Activated CD4-positive, alpha-beta memory T cell treated with anti-CD3 and anti-CD28 coated beads for 36 hours (primary cell): Measurements from ENCODE around the gene C4A. TPM values are rescaled to one million over a fixed set of nuclear protein-coding genes. Genes with fewer than 3 reads are reported as not detected.
"Not testable (repeated sequence)": the region's sequence is repeated elsewhere in the genome, so short reads cannot be mapped to it uniquely, and the experiment has no call there.

Experiments
- CTCF ChIA-PET: fragments of 350-600 bp; sonication (Branson Sonifier 250); formaldehyde crosslinking; loops from one replicate; lab custom pipeline; 2021; ENCODE audit warnings: antibody characterized with exemption, inconsistent platforms; lab: Charles Lee
- POLR2A ChIA-PET: fragments of 350-600 bp; sonication (Branson Sonifier 250); formaldehyde crosslinking; loops from one replicate; lab custom pipeline; 2021; ENCODE audit warnings: antibody characterized with exemption; lab: Charles Lee
- DNase-seq: peaks from one replicate; pipeline ENCODE4 v3.0.0-alpha.2; 2020
- H3K27ac Mint-ChIP-seq: one replicate; pipeline ENCODE4 v1.8.0; 2021; ENCODE audit warnings: mixed read lengths
- H3K27me3 Mint-ChIP-seq: one replicate; pipeline ENCODE4 v1.8.0; 2021; ENCODE audit warnings: mixed read lengths
- H3K36me3 Mint-ChIP-seq: one replicate; pipeline ENCODE4 v1.8.0; 2021; ENCODE audit warnings: mixed read lengths
- H3K4me1 Mint-ChIP-seq: one replicate; pipeline ENCODE4 v1.8.0; 2021; ENCODE audit warnings: low read depth, mixed read lengths
- H3K4me3 Mint-ChIP-seq: one replicate; pipeline ENCODE4 v1.8.0; 2021; ENCODE audit warnings: mild to moderate bottlenecking, mixed read lengths
- H3K9me3 Mint-ChIP-seq: one replicate; pipeline ENCODE4 v1.8.0; 2021; ENCODE audit warnings: mixed read lengths
- intact Hi-C: fragments of 100-400 bp; cut with micrococcal nuclease; formaldehyde crosslinking; loops from one replicate; pipeline ENCODE4 v1.15.1; 2023
- total RNA-seq, 2 experiments: library from RNA; stranded (reverse); gene quantifications; one replicate each; pipeline ENCODE4 v1.2.3, GENCODE V29; 2021

C4A gene
- total RNA-seq, 2 experiments from 2014 or later: 4.5 to 4.8 TPM

DNA sequence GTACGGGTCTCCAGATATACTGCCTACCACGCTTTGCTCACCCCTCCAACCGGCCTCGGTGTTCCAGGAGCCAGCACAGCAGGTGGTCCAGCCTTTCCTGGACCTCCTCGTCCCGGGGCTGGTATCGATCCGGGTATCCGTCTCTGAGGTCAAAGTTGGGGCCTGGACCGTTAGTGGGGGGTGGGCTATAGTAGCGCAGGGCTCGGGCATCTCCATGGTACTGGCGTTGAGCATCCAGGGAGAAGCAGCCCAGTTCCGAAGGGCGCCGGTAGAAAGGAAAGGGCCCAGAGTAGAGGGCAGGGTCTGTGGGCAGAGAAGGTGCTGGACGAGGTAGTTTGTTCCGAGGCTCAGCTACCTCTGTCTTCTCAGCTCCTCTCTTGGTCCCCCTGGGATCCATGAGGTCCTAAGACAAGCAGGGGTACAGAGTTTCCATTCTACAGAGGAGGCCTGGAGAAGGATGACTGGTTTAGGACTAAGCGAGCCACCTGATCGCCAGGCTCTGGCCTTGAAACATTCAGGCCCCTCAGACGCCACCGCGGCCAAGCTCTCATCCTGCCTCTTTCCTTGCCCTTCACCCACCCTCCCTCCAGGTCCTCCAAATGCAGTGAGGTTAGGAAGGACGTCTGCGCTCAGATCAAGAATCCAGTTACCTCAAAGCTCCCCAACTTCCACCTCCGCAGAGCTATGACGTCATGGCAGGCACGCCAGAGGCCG is 10.4 kb upstream of the C4A start:
- ChIA-PET CTCF (interaction anchor here (1.2 to 1.8 kb wide), 3 partner anchors 12 to 19 kb away, joined by 3 to 7 read pairs (median 3); partner anchors contain the start of genes NELFE and SKIC2), POLR2A (interaction anchor here (0.7 to 4.2 kb wide), 12 partner anchors 9 to 1328 kb away, joined by 3 to 39 read pairs (median 3); partner anchors contain the start of genes ATF6B, DDX39B, EHMT2 and HSPA1B)
- no peaks in the 10 kb centered on the region for H3K27me3 Mint-ChIP-seq
- intact Hi-C loops: loop anchor here (10.0 kb wide), 3 partner anchors 203 to 1003 kb away; partner anchors contain the start of genes AGPAT1, CLIC1 and RNF5
- peaks cover 27% of the 10 kb centered on the region for H3K36me3 Mint-ChIP-seq
- no peaks in the 10 kb centered on the region for H3K9me3 Mint-ChIP-seq
- peak overlapping the region; percentile 95 for H3K4me3 Mint-ChIP-seq
- peak overlapping the region; percentile 100 for H3K27ac Mint-ChIP-seq
- DNase-seq: no peak
- H3K4me1 Mint-ChIP-seq: peaks cover 39% of the 10 kb centered on the region

GRCh38 chr6:31971993-31972708 is 9.7 kb upstream of the C4A start, which contains the start of gene DXO:
DXO (minus strand) TSS chr6:31972138; CDS start chr6:31971675, 463 bp downstream.
- no peaks in the 10 kb centered on the region for H3K9me3 Mint-ChIP-seq
- intact Hi-C loops: loop anchor here (1.0 to 10.0 kb wide), 4 partner anchors 13 to 1003 kb away; partner anchors contain the start of genes AGPAT1, CLIC1, RNF5 and SKIC2
- CTCF ChIA-PET: interaction anchor here (0.9 to 1.8 kb wide), 3 partner anchors 13 to 20 kb away, joined by 3 to 7 read pairs (median 3); partner anchors contain the start of genes NELFE and SKIC2
- peaks cover 28% of the 10 kb centered on the region for H3K36me3 Mint-ChIP-seq
- POLR2A ChIA-PET: interaction anchor here (0.7 to 4.2 kb wide), 12 partner anchors 9 to 1327 kb away, joined by 3 to 39 read pairs (median 3); partner anchors contain the start of genes ATF6B, DDX39B, EHMT2 and HSPA1B
- DNase-seq: peak; percentile 99
- peaks cover 39% of the 10 kb centered on the region for H3K4me1 Mint-ChIP-seq
- H3K27me3 Mint-ChIP-seq: no peaks in the 10 kb centered on the region
- peak within 1 kb of the TSS; percentile 95 for H3K4me3 Mint-ChIP-seq
- H3K27ac Mint-ChIP-seq: peak within 1 kb of the TSS; percentile 100

DNA sequence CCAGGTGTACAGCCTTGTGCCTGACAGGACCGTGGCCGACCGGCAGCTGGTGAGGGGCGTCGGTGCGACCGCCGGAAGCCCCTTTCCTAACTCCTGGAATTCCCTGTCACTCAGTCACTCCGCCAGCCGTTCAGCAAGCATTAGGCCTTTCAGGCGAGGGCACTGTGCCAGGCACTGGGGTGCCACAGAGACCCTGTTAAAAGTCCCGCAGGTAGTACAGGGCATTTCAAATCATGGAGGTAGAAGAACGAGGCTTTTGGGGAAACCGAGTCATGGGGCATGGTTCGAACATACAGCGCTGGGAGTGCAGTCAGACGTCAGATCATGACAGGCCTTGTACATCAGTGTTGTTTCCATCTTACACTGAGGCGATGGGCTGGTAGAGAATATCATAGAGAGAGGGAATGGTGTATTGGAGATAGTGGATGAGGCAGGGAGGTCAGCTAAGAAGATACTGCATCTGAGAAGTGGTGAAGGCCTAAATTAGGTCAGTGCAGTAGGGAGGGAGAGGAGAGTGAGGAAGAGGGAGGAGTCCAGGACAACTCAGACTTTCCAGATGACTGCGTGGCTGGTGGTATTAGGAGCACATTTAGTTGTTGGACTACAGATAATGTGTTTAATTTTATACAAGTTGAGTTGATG is 9.0 kb upstream of the C4A start:
- H3K4me1 Mint-ChIP-seq: peaks cover 39% of the 10 kb centered on the region
- peaks cover 22% of the 10 kb centered on the region for H3K36me3 Mint-ChIP-seq
- H3K9me3 Mint-ChIP-seq: no peaks in the 10 kb centered on the region
- DNase-seq: peak; percentile 57
- peak overlapping the region; percentile 100 for H3K27ac Mint-ChIP-seq
- intact Hi-C loops: loop anchor here (1.0 to 10.0 kb wide), 4 partner anchors 14 to 1002 kb away; partner anchors contain the start of genes AGPAT1, CLIC1, RNF5 and SKIC2
- CTCF ChIA-PET: interaction anchor here (0.9 to 1.8 kb wide), 3 partner anchors 14 to 20 kb away, joined by 3 to 7 read pairs (median 3); partner anchors contain the start of genes NELFE and SKIC2
- POLR2A ChIA-PET: interaction anchor here (1.2 to 4.2 kb wide), 3 partner anchors 14 to 431 kb away, joined by 3 to 39 read pairs (median 8); partner anchors contain the start of genes DDX39B, EHMT2, NELFE and SKIC2
- peak overlapping the region; percentile 95 for H3K4me3 Mint-ChIP-seq
- H3K27me3 Mint-ChIP-seq: no peaks in the 10 kb centered on the region

GRCh38 chr6:31976065-31976464 is 5.8 kb upstream of the C4A start:
- H3K27ac Mint-ChIP-seq, H3K4me3 Mint-ChIP-seq, H3K36me3 Mint-ChIP-seq, POLR2A ChIA-PET, H3K9me3 Mint-ChIP-seq, CTCF ChIA-PET, DNase-seq, H3K27me3 Mint-ChIP-seq: not testable (repeated sequence)
- H3K4me1 Mint-ChIP-seq: peaks cover 25% of the 10 kb centered on the region
- intact Hi-C loops: loop anchor here (10.0 kb wide), 3 partner anchors 199 to 999 kb away; partner anchors contain the start of genes AGPAT1, CLIC1 and RNF5

GRCh38 chr6:31977816-31978431 is 3.9 kb upstream of the C4A start:
- peaks cover 7% of the 10 kb centered on the region for H3K36me3 Mint-ChIP-seq
- intact Hi-C loops: loop anchor here (10.0 kb wide), 3 partner anchors 197 to 997 kb away; partner anchors contain the start of genes AGPAT1, CLIC1 and RNF5
- H3K4me3 Mint-ChIP-seq: no peak overlapping the region
- ChIA-PET CTCF (interaction anchor here (0.7 kb wide), 1 partner anchor 30 kb away, joined by 4 read pairs; no protein-coding TSS in a partner anchor), POLR2A (no interaction called here)
- no peak overlapping the region for H3K27ac Mint-ChIP-seq
- H3K27me3 Mint-ChIP-seq: no peaks in the 10 kb centered on the region
- no peak for DNase-seq
- H3K4me1 Mint-ChIP-seq: peaks cover 19% of the 10 kb centered on the region
- no peaks in the 10 kb centered on the region for H3K9me3 Mint-ChIP-seq

GRCh38 chr6:31978831-31979230 is 3.0 kb upstream of the C4A start:
- intact Hi-C loops: loop anchor here (10.0 kb wide), 3 partner anchors 196 to 996 kb away; partner anchors contain the start of genes AGPAT1, CLIC1 and RNF5
- Mint-ChIP-seq H3K36me3 (peaks cover 7% of the 10 kb centered on the region), H3K4me3 (no peak overlapping the region), H3K9me3 (no peaks in the 10 kb centered on the region), H3K4me1 (peaks cover 11% of the 10 kb centered on the region), H3K27ac (no peak overlapping the region), H3K27me3 (no peaks in the 10 kb centered on the region)
- no peak for DNase-seq
- CTCF ChIA-PET: no interaction called here
- POLR2A ChIA-PET: no interaction called here

- Mint-ChIP-seq H3K27me3 (no peaks in the 10 kb centered on the region), H3K4me3 (no peak overlapping the region), H3K36me3 (peaks cover 7% of the 10 kb centered on the region), H3K9me3 (no peaks in the 10 kb centered on the region), H3K4me1 (peaks cover 7% of the 10 kb centered on the region), H3K27ac (peak overlapping the region; percentile 69)
- ChIA-PET CTCF (no interaction called here), POLR2A (no interaction called here)
- intact Hi-C loops: loop anchor here (10.0 kb wide), 3 partner anchors 195 to 995 kb away; partner anchors contain the start of genes AGPAT1, CLIC1 and RNF5
- DNase-seq: no peak
Measured at GRCh38 chr6:31979238-31979898, 2.5 kb upstream of the C4A start.

DNA sequence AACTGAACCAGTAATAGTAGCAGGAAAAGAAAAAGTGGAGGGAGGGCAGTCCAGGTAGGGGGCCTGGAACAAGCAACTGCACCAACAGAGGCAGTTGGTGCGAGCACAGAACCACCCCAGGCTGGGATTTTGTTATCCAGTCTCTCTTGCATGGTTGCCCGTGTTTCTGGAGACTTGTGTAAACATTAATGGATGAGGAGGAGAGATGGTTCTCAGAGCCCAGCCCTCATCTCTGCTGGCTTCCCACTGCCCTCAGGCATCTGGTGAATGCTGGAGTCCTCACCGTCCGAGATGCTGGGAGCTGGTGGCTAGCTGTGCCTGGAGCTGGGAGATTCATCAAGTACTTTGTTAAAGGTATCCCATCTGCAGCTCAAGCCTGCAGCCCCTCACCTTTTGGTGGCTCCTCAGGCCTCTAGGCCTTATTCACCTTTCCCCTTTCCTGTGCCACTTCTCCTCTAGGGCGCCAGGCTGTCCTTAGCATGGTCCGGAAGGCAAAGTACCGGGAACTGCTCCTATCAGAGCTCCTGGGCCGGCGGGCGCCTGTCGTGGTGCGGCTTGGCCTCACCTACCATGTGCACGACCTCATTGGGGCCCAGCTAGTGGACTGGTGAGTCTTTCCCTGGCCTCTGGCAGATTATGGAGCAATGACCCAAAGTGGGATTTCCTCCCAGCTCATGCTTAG is 1.5 kb upstream of the C4A start:
- H3K9me3 Mint-ChIP-seq, DNase-seq, H3K27ac Mint-ChIP-seq, H3K36me3 Mint-ChIP-seq, intact Hi-C loops, CTCF ChIA-PET, H3K4me3 Mint-ChIP-seq, H3K27me3 Mint-ChIP-seq, H3K4me1 Mint-ChIP-seq: not testable (repeated sequence)
- POLR2A ChIA-PET: interaction anchor here (0.6 kb wide), 1 partner anchor 210 kb away, joined by 3 read pairs; no protein-coding TSS in a partner anchor

- DNase-seq, H3K4me1 Mint-ChIP-seq, intact Hi-C loops, H3K27me3 Mint-ChIP-seq, CTCF ChIA-PET, H3K4me3 Mint-ChIP-seq, H3K36me3 Mint-ChIP-seq, H3K9me3 Mint-ChIP-seq, H3K27ac Mint-ChIP-seq: not testable (repeated sequence)
- POLR2A ChIA-PET: interaction anchor here (0.6 kb wide), 1 partner anchor 211 kb away, joined by 3 read pairs; no protein-coding TSS in a partner anchor
Measured at GRCh38 chr6:31980998-31981397, 859 bp upstream of the C4A start.

DNA sequence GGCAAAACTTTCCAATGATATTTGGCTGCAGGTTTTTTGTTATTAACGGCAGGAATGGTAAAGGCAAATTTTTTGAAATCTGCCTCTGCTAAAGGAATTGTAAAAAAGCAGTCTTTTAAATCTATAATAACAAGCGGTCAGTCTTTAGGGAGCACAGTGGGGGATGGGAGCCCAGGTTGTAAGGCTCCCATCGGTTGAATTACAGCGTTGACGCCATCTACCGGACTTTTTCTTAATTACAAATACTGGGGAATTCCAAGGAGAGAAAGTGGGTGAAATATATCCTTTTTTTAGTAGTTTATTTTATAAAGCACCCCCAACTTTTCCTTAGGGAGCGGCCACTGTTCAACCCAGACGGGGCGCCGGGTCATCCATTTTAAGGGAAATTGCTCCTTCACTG is 7.5 kb downstream of the C4A start:
- intact Hi-C loops, H3K27ac Mint-ChIP-seq, H3K36me3 Mint-ChIP-seq, H3K4me1 Mint-ChIP-seq, H3K9me3 Mint-ChIP-seq, DNase-seq, H3K27me3 Mint-ChIP-seq, H3K4me3 Mint-ChIP-seq, CTCF ChIA-PET, POLR2A ChIA-PET: not testable (repeated sequence)
